H1 (cell line): ENCODE results near the gene FOXN1. TPM values are rescaled to one million over a fixed set of nuclear protein-coding genes. Genes with fewer than 3 reads are reported as not detected.

Source experiments
- CTCF ChIA-PET: fragments of 300-600 bp; sonication (Branson Sonifier 250); formaldehyde crosslinking; loops from one replicate; lab custom pipeline; 2021; ENCODE audit not compliant: partially characterized antibody; lab: Charles Lee
- POLR2A ChIA-PET: fragments of 300-600 bp; sonication (Branson Sonifier 250); formaldehyde crosslinking; loops from one replicate; lab custom pipeline; 2021; ENCODE audit warnings: inconsistent platforms; ENCODE audit not compliant: partially characterized antibody; lab: Charles Lee
- DNase-seq, 2 experiments: peaks; one replicate each; pipeline versions ENCODE4 v3.0.0 to v3.0.0-alpha.2; 2010 to 2022; ENCODE audit warnings: low spot score in 2 of 2, low read depth in 1 of 2, mixed read lengths in 1 of 2
- FAIRE-seq: peaks from 2 replicates; lab custom pipeline; 2011; peaks lifted over from hg19 to GRCh38; lab: Jason Lieb, UNC
- H2AFZ ChIP-seq: 2 replicates; pipeline ENCODE4 v1.8.1; 2012; ENCODE audit warnings: low read length, inconsistent platforms
- H2AK5ac ChIP-seq: 2 replicates; pipeline ENCODE4 v1.6.1; 2013; ENCODE audit warnings: low read depth, low read length
- H2BK120ac ChIP-seq: replicated peaks from 2 replicates; pipeline ENCODE3; 2013; ENCODE audit warnings: low read depth, low read length, inconsistent platforms
- H2BK12ac ChIP-seq: 2 replicates; pipeline ENCODE4 v1.6.1; 2013; ENCODE audit warnings: low read depth, low read length
- H2BK15ac ChIP-seq: 2 replicates; pipeline ENCODE4 v1.6.1; 2013; ENCODE audit warnings: low read length
- H2BK20ac ChIP-seq: 2 replicates; pipeline ENCODE4 v1.6.1; 2013; ENCODE audit warnings: low read length
- H2BK5ac ChIP-seq: 2 replicates; pipeline ENCODE4 v1.6.1; 2013; ENCODE audit warnings: low read depth, low read length
- H3K14ac ChIP-seq: 2 replicates; pipeline ENCODE4 v1.6.1; 2013; ENCODE audit warnings: inconsistent platforms; ENCODE audit not compliant: insufficient read length
- H3K18ac ChIP-seq: 2 replicates; pipeline ENCODE4 v1.6.1; 2013; ENCODE audit warnings: low read length; ENCODE audit errors: extremely low read depth
- H3K23ac ChIP-seq: 2 replicates; pipeline ENCODE4 v1.6.1; 2013; ENCODE audit warnings: inconsistent platforms; ENCODE audit not compliant: insufficient read length
- H3K23me2 ChIP-seq: 2 replicates; pipeline ENCODE4 v1.6.1; 2013; ENCODE audit warnings: low read depth, low read length
- H3K27ac ChIP-seq: 2 replicates; pipeline ENCODE4 v1.6.1; 2011; ENCODE audit warnings: low read depth, low read length, inconsistent platforms
- H3K27me3 ChIP-seq, 4 experiments: replicated peaks in 1 of 4; 1 replicate in 1 of 4; 2 replicates in 3 of 4; pipeline versions ENCODE4 v1.6.1 to v1.8.1; 2011 to 2013; ENCODE audit warnings: low read length in 3 of 4, mild to moderate bottlenecking in 3 of 4, inconsistent platforms in 2 of 4, mixed read lengths in 2 of 4, moderate library complexity in 1 of 4; ENCODE audit not compliant: control insufficient read depth in 3 of 4, insufficient read depth in 3 of 4; ENCODE audit errors: extremely low read depth in 1 of 4
- H3K36me3 ChIP-seq, 4 experiments: 2 replicates each; pipeline versions ENCODE4 v1.6.1 to v1.8.1; 2011 to 2013; ENCODE audit warnings: mild to moderate bottlenecking in 4 of 4, low read length in 3 of 4, moderate library complexity in 2 of 4, control low read depth in 1 of 4, inconsistent platforms in 1 of 4; ENCODE audit not compliant: insufficient read depth in 4 of 4, control insufficient read depth in 2 of 4
- H3K4ac ChIP-seq: replicated peaks from 2 replicates; pipeline ENCODE3; 2013; ENCODE audit warnings: low read length, low read depth, mixed read lengths, inconsistent platforms; ENCODE audit not compliant: insufficient read length
- H3K4me1 ChIP-seq, 4 experiments: replicated peaks in 1 of 4; 1 replicate in 1 of 4; 2 replicates in 3 of 4; pipeline versions ENCODE4 v1.6.1 to v1.8.1; 2011 to 2013; ENCODE audit warnings: low read length in 3 of 4, inconsistent platforms in 2 of 4, mixed read lengths in 1 of 4; ENCODE audit not compliant: insufficient read depth in 4 of 4, control insufficient read depth in 3 of 4
- H3K4me2 ChIP-seq, 2 experiments: 2 replicates each; pipeline versions ENCODE4 v1.6.1 to v1.8.1; 2011 to 2013; ENCODE audit warnings: low read depth in 2 of 2, low read length in 2 of 2, control low read depth in 1 of 2, inconsistent platforms in 1 of 2, mild to moderate bottlenecking in 1 of 2; ENCODE audit not compliant: insufficient read depth in 1 of 2
- H3K4me3 ChIP-seq, 4 experiments: fragments of 200-600, 300-600 bp in 1 of 4; sonication (generic), shearing (Covaris generic), sonication (Bioruptor Twin) in 1 of 4; 2 replicates each; pipeline versions ENCODE4 v1.5.1 to v1.8.1; 2011 to 2016; ENCODE audit warnings: low read length in 4 of 4, low read depth in 3 of 4, control low read depth in 2 of 4, inconsistent platforms in 2 of 4, mild to moderate bottlenecking in 2 of 4, mixed read lengths in 1 of 4, moderate library complexity in 1 of 4; ENCODE audit not compliant: insufficient read depth in 2 of 4; ENCODE audit errors: extremely low read depth in 1 of 4
- H3K56ac ChIP-seq: replicated peaks from 2 replicates; pipeline ENCODE3; 2013; ENCODE audit warnings: low read depth, mild to moderate bottlenecking, mixed read lengths, low read length, inconsistent platforms; ENCODE audit not compliant: insufficient read length
- H3K79me1 ChIP-seq: 2 replicates; pipeline ENCODE4 v1.6.1; 2013; ENCODE audit warnings: low read depth, low read length, control low read depth
- H3K79me2 ChIP-seq, 2 experiments: 2 replicates each; pipeline versions ENCODE4 v1.6.1 to v1.8.1; 2012 to 2013; ENCODE audit warnings: low read length in 2 of 2, mild to moderate bottlenecking in 2 of 2, inconsistent platforms in 1 of 2; ENCODE audit not compliant: insufficient read depth in 2 of 2, control insufficient read depth in 1 of 2
- H3K9ac ChIP-seq, 4 experiments: replicated peaks in 1 of 4; 1 replicate in 1 of 4; 2 replicates in 3 of 4; pipeline versions ENCODE4 v1.6.1 to v1.8.1; 2011 to 2013; ENCODE audit warnings: low read depth in 3 of 4, low read length in 3 of 4, control low read depth in 2 of 4, mild to moderate bottlenecking in 2 of 4, moderate library complexity in 2 of 4, inconsistent platforms in 1 of 4; ENCODE audit errors: extremely low read depth in 1 of 4
- H3K9me3 ChIP-seq, 2 experiments: 2 replicates each; pipeline versions ENCODE4 v1.6.1 to v1.8.1; 2012 to 2013; ENCODE audit warnings: mild to moderate bottlenecking in 2 of 2, moderate library complexity in 2 of 2, control low read depth in 1 of 2, inconsistent platforms in 1 of 2, low read depth in 1 of 2, low read length in 1 of 2, mixed read lengths in 1 of 2; ENCODE audit not compliant: insufficient read depth in 2 of 2
- H4K20me1 ChIP-seq, 2 experiments: replicated peaks in 1 of 2; 2 replicates each; pipeline versions ENCODE3 to v1.8.1; 2011 to 2013; ENCODE audit warnings: inconsistent platforms in 2 of 2, low read length in 2 of 2, mild to moderate bottlenecking in 1 of 2; ENCODE audit not compliant: insufficient read depth in 2 of 2, control insufficient read depth in 1 of 2
- H4K5ac ChIP-seq: 2 replicates; pipeline ENCODE4 v1.6.1; 2013; ENCODE audit warnings: low read length, low read depth, mixed read lengths, inconsistent platforms; ENCODE audit not compliant: insufficient read length
- H4K8ac ChIP-seq: 2 replicates; pipeline ENCODE4 v1.8.0; 2013; ENCODE audit warnings: mild to moderate bottlenecking, moderate library complexity, low read length, inconsistent platforms; ENCODE audit not compliant: insufficient read depth; ENCODE audit errors: extremely low read depth
- H4K91ac ChIP-seq: replicated peaks from 2 replicates; pipeline ENCODE3; 2013; ENCODE audit warnings: low read length, mixed read lengths, inconsistent platforms; ENCODE audit not compliant: insufficient read length
- CHD1 ChIP-seq: IDR thresholded peaks from 2 replicates; pipeline ENCODE4 v1.6.1; 2012; ENCODE audit warnings: low read depth, low read length, improper control_type of control experiment
- EP300 ChIP-seq, 2 experiments: IDR thresholded peaks; 1 replicate in 1 of 2; 2 replicates in 1 of 2; pipeline ENCODE4 v1.6.1; 2011 to 2012; ENCODE audit warnings: low read depth in 2 of 2, low read length in 2 of 2, mild to moderate bottlenecking in 2 of 2, borderline replicate concordance in 1 of 2, inconsistent platforms in 1 of 2, moderate library complexity in 1 of 2
- EZH2 ChIP-seq: fragments of 200-600 bp; sonication (generic); IDR thresholded peaks from 2 replicates; pipeline ENCODE4 v1.7.1; 2012; ENCODE audit warnings: low read depth, mild to moderate bottlenecking, moderate library complexity, low read length, inconsistent platforms; ENCODE audit not compliant: severe bottlenecking
- JUND ChIP-seq: IDR thresholded peaks from 2 replicates; pipeline ENCODE4 v1.6.1; 2011; ENCODE audit warnings: mild to moderate bottlenecking, improper control_type of control experiment, low read length
- RXRA ChIP-seq: IDR thresholded peaks from 2 replicates; pipeline ENCODE4 v1.6.1; 2011; ENCODE audit warnings: low read depth, mild to moderate bottlenecking, low read length, moderate library complexity; ENCODE audit not compliant: insufficient read depth
- SP4 ChIP-seq: IDR thresholded peaks from 2 replicates; pipeline ENCODE4 v1.6.1; 2012; ENCODE audit warnings: low read length, inconsistent platforms
- TAF1 ChIP-seq: IDR thresholded peaks from 2 replicates; pipeline ENCODE4 v1.6.1; 2011; ENCODE audit warnings: mild to moderate bottlenecking, low read depth, low read length
- WGBS, 2 experiments: shearing (Covaris generic) in 1 of 2; methylation state at CpG; one replicate each; pipeline versions ENCODE4 v1.1.6 to v1.1.7; 2013 to 2015; ENCODE audit warnings: low lambda C conversion rate in 2 of 2, mixed read lengths in 2 of 2, inconsistent platforms in 1 of 2, low coverage in 1 of 2, missing lambda C conversion rate in 1 of 2; ENCODE audit not compliant: insufficient replicate concordance in 2 of 2, insufficient coverage in 1 of 2, insufficient read length in 1 of 2; ENCODE audit errors: extremely low coverage in 1 of 2, missing lambda C conversion rate in 1 of 2; 5-methylcytosine and 5-hydroxymethylcytosine counted together
- polyA plus RNA-seq, 7 experiments: library from polyadenylated mRNA; depleted of rRNA in 3 of 7; stranded (reverse) in 5 of 7; unstranded in 2 of 7; fragments of >200 nt in 5 of 7; fragments of 200-250 nt in 2 of 7; gene quantifications; 1 replicate in 5 of 7; 2 replicates in 1 of 7; 4 replicates in 1 of 7; pipeline versions ENCODE4 v1.2.1 to v1.2.3, GENCODE V29; 2011 to 2013; ENCODE audit warnings: missing spikeins in 2 of 7, mixed read lengths in 2 of 7
- total RNA-seq: library from RNA; stranded (reverse); fragmentation: NEBNext Ultra II Directional; extraction: Animal tissue kit (Norgen Biotek cat#: 25700); gene quantifications from 2 replicates; pipeline ENCODE4 v1.2.1, GENCODE V29; 2021
- TF ChIP-seq, protein P1 (sequence below): IDR thresholded peaks from 2 replicates; pipeline ENCODE4 v1.6.1; 2012; ENCODE audit warnings: inconsistent platforms

The FOXN1 gene
- total and polyA plus RNA-seq, 2 of the 8 experiments (the other 6 are each of a cell fraction or from before 2014, with no cell fraction given) = not detected

DNA sequence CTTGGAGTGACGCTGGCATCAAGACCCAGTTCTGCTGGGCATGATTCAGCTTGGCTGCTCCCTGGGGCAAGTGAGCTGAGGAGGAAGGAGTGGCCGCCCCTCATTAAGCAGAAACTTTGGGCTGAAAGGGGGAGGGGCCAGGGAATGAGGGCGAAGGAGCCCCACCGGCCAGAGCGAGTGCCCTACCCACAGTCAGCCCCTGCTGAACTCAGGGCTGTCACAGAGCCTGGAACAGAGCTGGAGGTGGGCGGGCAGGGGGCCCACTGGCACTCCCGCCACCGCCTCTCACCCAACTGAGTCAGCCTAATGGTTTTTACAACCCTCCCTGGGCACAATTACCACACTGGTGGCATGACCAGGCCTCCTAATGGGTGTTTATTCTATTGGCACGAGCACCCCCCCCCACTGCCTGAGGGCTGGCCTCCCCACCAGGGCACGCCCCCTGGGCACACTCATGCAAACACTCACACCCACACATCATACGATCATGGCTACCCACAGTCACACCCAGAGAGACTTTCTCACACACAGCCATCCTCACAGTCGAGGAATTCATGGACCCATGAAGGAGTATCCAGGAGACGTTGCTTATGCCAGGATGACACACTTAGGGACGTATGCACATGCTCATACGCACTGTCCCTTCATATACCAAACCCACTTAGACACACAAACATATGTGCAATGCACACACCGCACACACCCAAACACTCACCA lies 27.1 kb downstream of the FOXN1 start:
- Histone ChIP-seq H3K23ac (no peak overlapping the region), H3K4me1 (peaks cover 0 to 5% (median 0%) of the 10 kb centered on the region in 4 experiments; a peak in 2 of 7 replicates), H3K23me2 (no peaks in the 10 kb centered on the region), H4K20me1 (no peaks in the 10 kb centered on the region), H2BK120ac (no peak overlapping the region), H3K79me2 (no peaks in the 10 kb centered on the region), H4K5ac (no peak overlapping the region), H3K79me1 (no peaks in the 10 kb centered on the region), H3K4me2 (no peak overlapping the region), H2BK5ac (no peak overlapping the region), H3K18ac (no peak overlapping the region), H3K9ac (no peak overlapping the region), H2BK15ac (no peak overlapping the region; the same call in 1 of the 2 replicates), H3K4me3 (no peak overlapping the region), H3K36me3 (no peaks in the 10 kb centered on the region), H2AFZ (no peak overlapping the region), H4K8ac (peak overlapping the region; percentile 60), H3K14ac (no peak overlapping the region), H3K27me3 (no peaks in the 10 kb centered on the region), H3K9me3 (no peaks in the 10 kb centered on the region), H2AK5ac (no peak overlapping the region), H3K27ac (no peak overlapping the region), H4K91ac (no peak overlapping the region), H3K4ac (no peak overlapping the region), H3K56ac (no peak overlapping the region), H2BK12ac (no peak overlapping the region), H2BK20ac (no peak overlapping the region)
- TF ChIP-seq JUND = no peak
- TF ChIP-seq, protein P1, sequence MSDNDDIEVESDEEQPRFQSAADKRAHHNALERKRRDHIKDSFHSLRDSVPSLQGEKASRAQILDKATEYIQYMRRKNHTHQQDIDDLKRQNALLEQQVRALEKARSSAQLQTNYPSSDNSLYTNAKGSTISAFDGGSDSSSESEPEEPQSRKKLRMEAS = no peak
- no peak for TF ChIP-seq TAF1
- no peak for TF ChIP-seq SP4
- TF ChIP-seq CHD1 = no peak
- no peak for TF ChIP-seq RXRA
- no peak for TF ChIP-seq EP300 (IDR thresholded peaks at IDR 0.05; ENCODE audit: borderline replicate concordance in 1 of 2, low read depth in 2 of 2, low read length in 2 of 2)
- TF ChIP-seq EZH2 = no peak
- POLR2A ChIA-PET = interaction anchor here (1.1 kb wide), 1 partner anchor 12 kb away, joined by 4 read pairs; no protein-coding TSS in a partner anchor
- FAIRE-seq (no peak), DNase-seq (no peak)
- CTCF ChIA-PET = interaction anchor here (2.8 to 5.9 kb wide), 3 partner anchors 14 to 38 kb away, joined by 9 to 80 read pairs (median 45); no protein-coding TSS in a partner anchor
- 78% methylated on average over 15 of the region's 16 CpGs; no CpG with 5 or more reads in 1 of the 2 experiments for WGBS, 2 experiments
